Measurements from ENCODE around the gene E2F2. TPM values are rescaled to one million over a fixed set of nuclear protein-coding genes. Genes with fewer than 3 reads are reported as not detected.

The E2F2 gene
- total and polyA plus RNA-seq, 12 donors: 0.07 to 3.7 (median 0.35) TPM; not detected in 1

GRCh38 chr1:23554481-23555269 lies 23.6 kb upstream of the E2F2 start:
- Histone ChIP-seq H3K27me3 (no peaks in the 10 kb centered on the region), H3K27ac (peak overlapping the region in 4 of 5 donors; percentile 39 to 91 (median 74)), H3K36me3 (replicated peaks in 1 of 2) (no peaks in the 10 kb centered on the region), H3K4me3 (peak overlapping the region in 2 of 4 donors; percentile 21 to 64), H3K9me3 (replicated peaks in 1 of 3) (no peaks in the 10 kb centered on the region), H3K4me1 (replicated peaks in 1 of 2) (peaks cover 11 to 19% of the 10 kb centered on the region in 2 donors)
- intact Hi-C loops (cut with DNase I): no loop called here
- TF ChIP-seq POLR2A (IDR thresholded peaks at IDR 0.05) (peak; percentile 74 to 81), CTCF (IDR thresholded peaks at IDR 0.05) (peak in 3 of 6 experiments; percentile 12 to 21 (median 16))
- 0 to 3% (median 1%) methylated on average over 13 to 81 of the region's 81 CpGs for WGBS, 4 donors
- peak; percentile 74 to 86 (median 80) for DNase-seq

DNA sequence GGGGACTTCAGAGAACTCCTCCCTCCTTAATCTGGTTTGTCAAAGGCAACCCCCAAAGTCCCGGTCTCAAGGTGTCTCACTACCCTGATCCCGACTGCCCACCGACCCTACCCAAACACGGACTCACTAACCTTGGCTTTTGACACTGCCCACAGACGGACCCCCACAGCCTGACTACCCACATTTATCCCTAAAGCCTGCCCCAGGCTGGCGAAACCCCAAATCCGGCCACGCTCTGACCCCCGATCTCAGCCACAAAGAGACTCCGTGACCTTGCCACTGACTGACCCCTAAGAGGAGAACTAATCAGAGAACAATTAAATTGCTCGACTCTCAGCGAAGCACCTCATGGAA lies 23.1 kb upstream of the E2F2 start:
- Histone ChIP-seq H3K9me3 (replicated peaks in 1 of 3) (no peaks in the 10 kb centered on the region), H3K36me3 (replicated peaks in 1 of 2) (no peaks in the 10 kb centered on the region), H3K27ac (peak overlapping the region in 4 of 5 donors; percentile 39 to 91 (median 74)), H3K4me3 (peak overlapping the region in 1 of 4 donors; percentile 64), H3K27me3 (no peaks in the 10 kb centered on the region), H3K4me1 (replicated peaks in 1 of 2) (peaks cover 10 to 19% of the 10 kb centered on the region in 2 donors)
- TF ChIP-seq CTCF (IDR thresholded peaks at IDR 0.05) (no peak), POLR2A (IDR thresholded peaks at IDR 0.05) (no peak)
- 33 to 39% (median 36%) methylated on average over 10 to 12 of the region's 12 CpGs for WGBS, 4 donors
- peak in 1 of 7 donors; percentile 69 for DNase-seq
- intact Hi-C loops (cut with DNase I): no loop called here

DNA sequence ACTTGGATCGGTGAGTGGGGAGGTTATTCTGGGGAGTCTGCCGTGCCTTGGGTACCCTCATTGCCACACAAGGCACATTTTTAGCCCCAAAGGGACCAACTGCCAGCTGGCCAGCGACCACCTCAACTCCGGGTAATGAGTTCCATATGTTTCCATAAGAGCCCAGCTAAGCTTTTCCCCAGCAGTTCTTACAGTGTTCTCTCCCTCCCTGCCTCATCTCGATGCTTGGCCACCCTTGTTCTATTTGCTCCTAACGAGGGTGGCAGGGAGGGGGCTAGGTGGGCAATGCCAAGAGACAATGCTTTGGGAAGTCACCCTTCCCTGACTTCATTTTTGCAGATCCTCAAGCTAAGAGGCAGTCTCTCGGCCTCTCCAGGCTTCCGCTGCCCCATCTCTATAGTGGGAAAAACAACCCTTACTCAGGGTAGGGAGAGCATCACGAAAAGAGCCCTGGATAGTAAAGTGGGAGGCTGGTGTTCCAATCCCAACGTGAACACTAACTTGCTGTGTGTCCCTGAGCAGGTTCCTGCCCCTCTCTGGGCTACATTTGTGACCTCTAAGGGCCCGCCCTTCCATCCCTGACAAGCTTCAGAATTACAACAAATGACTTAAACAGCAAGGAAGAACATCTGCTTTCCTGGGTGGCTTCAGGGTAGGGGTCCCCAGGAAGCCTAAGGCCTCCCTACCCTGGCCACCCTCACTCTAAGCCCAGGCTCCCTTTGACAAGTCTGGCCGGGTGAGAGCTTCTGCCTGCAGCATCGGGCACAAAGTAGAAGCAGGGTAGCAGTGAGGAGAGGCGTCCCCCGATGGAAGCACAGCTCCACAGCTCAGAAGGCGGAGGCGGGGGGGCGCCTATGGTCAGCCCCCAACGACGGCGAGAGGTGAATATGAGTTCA lies 22.4 kb upstream of the E2F2 start:
- WGBS, 4 donors: 73 to 85% (median 80%) methylated on average over 18 to 21 of the region's 21 CpGs
- TF ChIP-seq POLR2A (IDR thresholded peaks at IDR 0.05) (no peak), CTCF (IDR thresholded peaks at IDR 0.05) (no peak)
- intact Hi-C loops (cut with DNase I): no loop called here
- H3K36me3 ChIP-seq (replicated peaks in 1 of 2): no peaks in the 10 kb centered on the region
- H3K4me1 ChIP-seq (replicated peaks in 1 of 2): peaks cover 10 to 19% of the 10 kb centered on the region in 2 donors
- H3K27me3 ChIP-seq: no peaks in the 10 kb centered on the region
- H3K9me3 ChIP-seq (replicated peaks in 1 of 3): no peaks in the 10 kb centered on the region
- peak overlapping the region in 1 of 4 donors; percentile 64 for H3K4me3 ChIP-seq
- no peak for DNase-seq
- H3K27ac ChIP-seq: peak overlapping the region in 4 of 5 donors; percentile 39 to 91 (median 74)

GRCh38 chr1:23551849-23552248 lies 20.8 kb upstream of the E2F2 start:
- no peaks in the 10 kb centered on the region for H3K36me3 ChIP-seq (replicated peaks in 1 of 2)
- H3K4me1 ChIP-seq (replicated peaks in 1 of 2): peaks cover 10 to 19% of the 10 kb centered on the region in 2 donors
- no peak overlapping the region for H3K4me3 ChIP-seq
- no peaks in the 10 kb centered on the region for H3K9me3 ChIP-seq (replicated peaks in 1 of 3)
- WGBS, 4 donors: 80 to 90% (median 81%) methylated on average over 4 of the region's 4 CpGs
- no peaks in the 10 kb centered on the region for H3K27me3 ChIP-seq
- intact Hi-C loops (cut with DNase I): no loop called here
- TF ChIP-seq POLR2A (IDR thresholded peaks at IDR 0.05) (no peak), CTCF (IDR thresholded peaks at IDR 0.05) (no peak)
- DNase-seq: no peak
- no peak overlapping the region for H3K27ac ChIP-seq
